8988T (cell line): ENCODE data around the gene DOCK4.
"Not testable (repeated sequence)": the region's sequence is repeated elsewhere in the genome, so short reads cannot be mapped to it uniquely, and the experiment has no call there.

ENCODE experiments used
- DNase-seq: peaks from one replicate; pipeline ENCODE4 v3.0.0; 2011

The DOCK4 gene

GRCh38 chr7:112129655-112130323 is 76.4 kb downstream of the DOCK4 start:
- DNase-seq, result no peak

GRCh38 chr7:112128461-112129425 is 77.5 kb downstream of the DOCK4 start:
- not testable (repeated sequence) for DNase-seq

- DNase-seq, result not testable (repeated sequence)
Observed at GRCh38 chr7:112128041-112128440, 78.2 kb downstream of the DOCK4 start.

- no peak for DNase-seq
Observed at GRCh38 chr7:112125250-112125649, 80.9 kb downstream of the DOCK4 start.

GRCh38 chr7:112124061-112124766 is 82.0 kb downstream of the DOCK4 start:
- no peak for DNase-seq

GRCh38 chr7:112122798-112123197 is 83.4 kb downstream of the DOCK4 start:
- no peak for DNase-seq

- DNase-seq, result no peak
Observed at GRCh38 chr7:112122144-112122543, 84.1 kb downstream of the DOCK4 start.

GRCh38 chr7:112121318-112121717 is 84.9 kb downstream of the DOCK4 start:
- DNase-seq, result no peak

- no peak for DNase-seq
Observed at GRCh38 chr7:112120696-112121217, 85.4 kb downstream of the DOCK4 start.

- no peak for DNase-seq
Observed at GRCh38 chr7:112118581-112119566, 87.3 kb downstream of the DOCK4 start.

GRCh38 chr7:112116894-112117293 is 89.3 kb downstream of the DOCK4 start:
- no peak for DNase-seq

GRCh38 chr7:112116358-112116757 is 89.8 kb downstream of the DOCK4 start:
- DNase-seq, result no peak

GRCh38 chr7:112115880-112116279 is 90.3 kb downstream of the DOCK4 start:
- no peak for DNase-seq

GRCh38 chr7:112113913-112114575 is 92.2 kb downstream of the DOCK4 start:
- DNase-seq, result no peak

GRCh38 chr7:112112822-112113255 is 93.4 kb downstream of the DOCK4 start:
- DNase-seq, result no peak

GRCh38 chr7:112110651-112111050 is 95.5 kb downstream of the DOCK4 start:
- DNase-seq, result no peak

- DNase-seq, result no peak
Observed at GRCh38 chr7:112110175-112110574, 96.0 kb downstream of the DOCK4 start.

- DNase-seq, result no peak
Observed at GRCh38 chr7:112108981-112109380, 97.2 kb downstream of the DOCK4 start.

- no peak for DNase-seq
Observed at GRCh38 chr7:112105584-112106530, 100.3 kb downstream of the DOCK4 start.

- no peak for DNase-seq
Observed at GRCh38 chr7:112104120-112104519, 102.1 kb downstream of the DOCK4 start.
